Measurements from ENCODE around the gene ARFGEF3. TPM values are rescaled to one million over a fixed set of nuclear protein-coding genes. Genes with fewer than 3 reads are reported as not detected.

ARFGEF3 gene
- polyA plus RNA-seq, 1 of the 3 experiments (the other 2 are of a cell fraction), result not detected

DNA sequence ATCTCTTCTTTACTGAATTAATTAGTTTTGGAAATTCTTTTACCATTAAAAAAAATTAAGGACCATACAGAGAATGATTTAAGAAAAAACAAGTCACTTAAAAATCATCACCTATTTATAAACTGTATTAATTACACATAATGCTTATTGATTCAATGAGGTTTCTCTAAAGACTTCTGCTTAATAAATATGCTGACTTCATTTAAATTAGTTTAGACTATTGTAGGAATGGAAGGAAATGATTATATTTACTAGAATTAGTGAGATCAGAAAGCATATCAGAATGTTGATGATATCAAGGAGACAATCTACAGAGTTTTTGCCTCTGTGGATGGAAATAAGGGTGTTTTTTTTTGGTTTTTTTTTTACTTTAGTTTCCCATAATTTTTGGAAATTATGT, 181.4 kb downstream of the ARFGEF3 start (continued):
- TF ChIP-seq, protein P1, sequence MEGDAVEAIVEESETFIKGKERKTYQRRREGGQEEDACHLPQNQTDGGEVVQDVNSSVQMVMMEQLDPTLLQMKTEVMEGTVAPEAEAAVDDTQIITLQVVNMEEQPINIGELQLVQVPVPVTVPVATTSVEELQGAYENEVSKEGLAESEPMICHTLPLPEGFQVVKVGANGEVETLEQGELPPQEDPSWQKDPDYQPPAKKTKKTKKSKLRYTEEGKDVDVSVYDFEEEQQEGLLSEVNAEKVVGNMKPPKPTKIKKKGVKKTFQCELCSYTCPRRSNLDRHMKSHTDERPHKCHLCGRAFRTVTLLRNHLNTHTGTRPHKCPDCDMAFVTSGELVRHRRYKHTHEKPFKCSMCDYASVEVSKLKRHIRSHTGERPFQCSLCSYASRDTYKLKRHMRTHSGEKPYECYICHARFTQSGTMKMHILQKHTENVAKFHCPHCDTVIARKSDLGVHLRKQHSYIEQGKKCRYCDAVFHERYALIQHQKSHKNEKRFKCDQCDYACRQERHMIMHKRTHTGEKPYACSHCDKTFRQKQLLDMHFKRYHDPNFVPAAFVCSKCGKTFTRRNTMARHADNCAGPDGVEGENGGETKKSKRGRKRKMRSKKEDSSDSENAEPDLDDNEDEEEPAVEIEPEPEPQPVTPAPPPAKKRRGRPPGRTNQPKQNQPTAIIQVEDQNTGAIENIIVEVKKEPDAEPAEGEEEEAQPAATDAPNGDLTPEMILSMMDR (IDR thresholded peaks at IDR 0.05), result no peak
- no peak for TF ChIP-seq TEAD4 (IDR thresholded peaks at IDR 0.05; ENCODE audit: borderline replicate concordance, insufficient read depth)
- TF ChIP-seq NFIC (IDR thresholded peaks at IDR 0.05; ENCODE audit: borderline replicate concordance), result no peak

DNA sequence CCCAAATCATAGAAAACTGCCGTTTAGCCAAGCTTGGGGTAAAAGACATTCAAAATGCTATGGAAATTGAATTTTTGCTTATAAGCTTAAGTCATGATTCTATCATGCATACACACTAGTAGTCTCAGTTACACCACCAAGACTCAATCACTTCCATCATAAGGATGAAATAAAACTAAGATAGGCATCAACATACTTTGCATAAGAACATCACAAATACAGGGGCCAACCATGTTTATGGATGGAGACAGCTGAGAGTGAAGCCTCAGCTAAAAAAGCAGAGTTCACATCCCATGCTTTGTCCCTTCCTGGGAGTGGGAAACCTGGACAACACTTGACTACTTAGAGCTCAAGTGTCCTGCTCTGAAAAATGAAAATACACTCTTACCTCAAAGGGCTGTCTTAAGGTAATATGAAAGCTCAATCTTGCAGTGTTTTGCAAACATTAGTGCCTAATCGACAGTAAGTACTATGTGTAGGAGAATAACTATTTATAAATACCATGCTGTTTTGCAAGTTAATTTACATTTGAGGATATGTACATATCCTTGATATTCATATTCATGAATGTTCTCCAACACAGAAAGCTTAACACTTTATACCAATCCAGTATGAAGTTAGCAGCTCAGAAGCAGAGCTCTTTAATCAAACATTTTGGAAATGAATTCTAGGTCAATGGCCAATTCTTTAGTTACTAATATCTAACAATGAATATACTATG, 184.0 kb downstream of the ARFGEF3 start:
- H3K4me3 ChIP-seq (ENCODE audit: low read depth in 2 of 2, low read length in 1 of 2), result no peak overlapping the region
- 0 out of 2 replicates have a peak, but pooled peaks cover 3% of the 10 kb centered on the region for H3K27me3 ChIP-seq (ENCODE audit: insufficient read depth)
- ChIA-PET POLR2A (interaction anchor here (0.5 kb wide), 1 partner anchor 50 kb away, joined by 3 read pairs; no protein-coding TSS in a partner anchor), CTCF (interaction anchor here (1.1 kb wide), 1 partner anchor 24 kb away, joined by 3 read pairs; no protein-coding TSS in a partner anchor)
- H2AFZ ChIP-seq (ENCODE audit: low read depth), result no peak overlapping the region
- H3K27ac ChIP-seq (ENCODE audit: low read depth in 2 of 2, low read length in 1 of 2), result no peak overlapping the region
- no peak overlapping the region for H3K4me2 ChIP-seq
- TF ChIP-seq YY1 (IDR thresholded peaks at IDR 0.05; ENCODE audit: low read depth), result no peak
- no peak for TF ChIP-seq ELF1 (IDR thresholded peaks at IDR 0.05)
- no peak for TF ChIP-seq SIN3A (IDR thresholded peaks at IDR 0.05; ENCODE audit: borderline replicate concordance, low read depth, low read length)
- TF ChIP-seq, protein P2, sequence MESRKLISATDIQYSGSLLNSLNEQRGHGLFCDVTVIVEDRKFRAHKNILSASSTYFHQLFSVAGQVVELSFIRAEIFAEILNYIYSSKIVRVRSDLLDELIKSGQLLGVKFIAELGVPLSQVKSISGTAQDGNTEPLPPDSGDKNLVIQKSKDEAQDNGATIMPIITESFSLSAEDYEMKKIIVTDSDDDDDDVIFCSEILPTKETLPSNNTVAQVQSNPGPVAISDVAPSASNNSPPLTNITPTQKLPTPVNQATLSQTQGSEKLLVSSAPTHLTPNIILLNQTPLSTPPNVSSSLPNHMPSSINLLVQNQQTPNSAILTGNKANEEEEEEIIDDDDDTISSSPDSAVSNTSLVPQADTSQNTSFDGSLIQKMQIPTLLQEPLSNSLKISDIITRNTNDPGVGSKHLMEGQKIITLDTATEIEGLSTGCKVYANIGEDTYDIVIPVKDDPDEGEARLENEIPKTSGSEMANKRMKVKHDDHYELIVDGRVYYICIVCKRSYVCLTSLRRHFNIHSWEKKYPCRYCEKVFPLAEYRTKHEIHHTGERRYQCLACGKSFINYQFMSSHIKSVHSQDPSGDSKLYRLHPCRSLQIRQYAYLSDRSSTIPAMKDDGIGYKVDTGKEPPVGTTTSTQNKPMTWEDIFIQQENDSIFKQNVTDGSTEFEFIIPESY (IDR thresholded peaks at IDR 0.05; ENCODE audit: borderline replicate concordance, low read depth), result no peak
- TF ChIP-seq, protein P3, sequence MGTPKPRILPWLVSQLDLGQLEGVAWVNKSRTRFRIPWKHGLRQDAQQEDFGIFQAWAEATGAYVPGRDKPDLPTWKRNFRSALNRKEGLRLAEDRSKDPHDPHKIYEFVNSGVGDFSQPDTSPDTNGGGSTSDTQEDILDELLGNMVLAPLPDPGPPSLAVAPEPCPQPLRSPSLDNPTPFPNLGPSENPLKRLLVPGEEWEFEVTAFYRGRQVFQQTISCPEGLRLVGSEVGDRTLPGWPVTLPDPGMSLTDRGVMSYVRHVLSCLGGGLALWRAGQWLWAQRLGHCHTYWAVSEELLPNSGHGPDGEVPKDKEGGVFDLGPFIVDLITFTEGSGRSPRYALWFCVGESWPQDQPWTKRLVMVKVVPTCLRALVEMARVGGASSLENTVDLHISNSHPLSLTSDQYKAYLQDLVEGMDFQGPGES (IDR thresholded peaks at IDR 0.05; ENCODE audit: low read depth, low read length), result no peak
- no peak for TF ChIP-seq JUND (IDR thresholded peaks at IDR 0.05)
- TF ChIP-seq CHD2 (IDR thresholded peaks at IDR 0.05; ENCODE audit: low read length, partially characterized antibody), result no peak
- TF ChIP-seq EZH2phosphoT487 (IDR thresholded peaks at IDR 0.05; ENCODE audit: borderline replicate concordance, low read depth), result no peak
- no peak for TF ChIP-seq GABPA (IDR thresholded peaks at IDR 0.05; ENCODE audit: low read depth)
- TF ChIP-seq RCOR1 (IDR thresholded peaks at IDR 0.05; ENCODE audit: low read length), result no peak
- TF ChIP-seq, protein P4, sequence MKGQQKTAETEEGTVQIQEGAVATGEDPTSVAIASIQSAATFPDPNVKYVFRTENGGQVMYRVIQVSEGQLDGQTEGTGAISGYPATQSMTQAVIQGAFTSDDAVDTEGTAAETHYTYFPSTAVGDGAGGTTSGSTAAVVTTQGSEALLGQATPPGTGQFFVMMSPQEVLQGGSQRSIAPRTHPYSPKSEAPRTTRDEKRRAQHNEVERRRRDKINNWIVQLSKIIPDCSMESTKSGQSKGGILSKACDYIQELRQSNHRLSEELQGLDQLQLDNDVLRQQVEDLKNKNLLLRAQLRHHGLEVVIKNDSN (IDR thresholded peaks at IDR 0.05; ENCODE audit: borderline replicate concordance, low read depth), result no peak
- TF ChIP-seq TCF12 (IDR thresholded peaks at IDR 0.05), result no peak
- no peak for TF ChIP-seq EP300 (IDR thresholded peaks at IDR 0.05; ENCODE audit: borderline replicate concordance in 1 of 2, low read depth in 1 of 2, low read length in 1 of 2)
- TF ChIP-seq RXRA (IDR thresholded peaks at IDR 0.05; ENCODE audit: borderline replicate concordance, low read depth), result no peak
- no peak for TF ChIP-seq FOSL2 (IDR thresholded peaks at IDR 0.05; ENCODE audit: borderline replicate concordance, low read depth)
- 28% methylated on average over 2 of the region's 2 CpGs for WGBS (ENCODE audit: low lambda C conversion rate)
- H3K9me3 ChIP-seq, result no peaks in the 10 kb centered on the region
- H3K9me2 ChIP-seq, result no peaks in the 10 kb centered on the region
- no peaks in the 10 kb centered on the region for H3F3A ChIP-seq (replicated peaks; ENCODE audit: insufficient read depth)
- no peaks in the 10 kb centered on the region for H4K20me1 ChIP-seq (ENCODE audit: insufficient read depth)
- no peaks in the 10 kb centered on the region for H3K79me2 ChIP-seq (ENCODE audit: insufficient read depth)
- no peak overlapping the region for H3K9ac ChIP-seq
- H3K36me3 ChIP-seq (replicated peaks in 1 of 2; ENCODE audit: control insufficient read depth in 1 of 2, insufficient read depth in 2 of 2, low read length in 1 of 2), result no peaks in the 10 kb centered on the region
- DNase-seq, result no peak
- H3K4me1 ChIP-seq (ENCODE audit: control insufficient read depth in 1 of 2, insufficient read depth in 2 of 2, low read depth in 1 of 2, low read length in 1 of 2), result no peaks in the 10 kb centered on the region
